Uterus (tissue), 4 donors: ENCODE data around the gene DSG2. TPM values are rescaled to one million over a fixed set of nuclear protein-coding genes. Genes with fewer than 3 reads are reported as not detected.

Experiments
- DNase-seq, 2 donors: peaks; one replicate each; pipeline ENCODE4 v3.0.0-alpha.2; 2019 to 2020
- H3K27ac ChIP-seq, 2 donors: fragments of 200-600 bp; sonication (generic); 1 replicate in 1 of 2; 2 replicates in 1 of 2; pipeline ENCODE4 v1.5.1; 2016 to 2018
- H3K27me3 ChIP-seq, 2 donors: fragments of 200-600 bp; sonication (generic); one replicate each; pipeline ENCODE4 v1.5.1; 2018 to 2019; ENCODE audit warnings: control low read depth in 1 of 2
- H3K36me3 ChIP-seq, 2 donors: fragments of 200-600 bp; sonication (generic); one replicate each; pipeline ENCODE4 v1.5.1; 2019; ENCODE audit warnings: control low read depth in 1 of 2
- H3K4me1 ChIP-seq, 2 donors: fragments of 200-600 bp; sonication (generic); one replicate each; pipeline ENCODE4 v1.5.1; 2018 to 2019; ENCODE audit warnings: control low read depth in 1 of 2
- H3K4me3 ChIP-seq, 2 donors: fragments of 200-600 bp; sonication (generic); 1 replicate in 1 of 2; 2 replicates in 1 of 2; pipeline ENCODE4 v1.5.1; 2018 to 2019; ENCODE audit warnings: mild to moderate bottlenecking in 1 of 2
- H3K9me3 ChIP-seq, 2 donors: fragments of 200-600 bp; sonication (generic); one replicate each; pipeline ENCODE4 v1.5.1; 2019; ENCODE audit warnings: control low read depth in 1 of 2
- POLR2A ChIP-seq, 2 donors: fragments of 450-650 bp; IDR thresholded peaks; one replicate each; pipeline ENCODE4 v1.6.1; 2016; ENCODE audit warnings: antibody characterized with exemption in 2 of 2, mild to moderate bottlenecking in 1 of 2, moderate library complexity in 1 of 2
- intact Hi-C: fragments of 100-400 bp; cut with DNase I; formaldehyde crosslinking; loops from one replicate; pipeline ENCODE4 v1.15.1; 2023; ENCODE audit warnings: low total_unique reads
- total RNA-seq, 4 donors: library from RNA; depleted of rRNA in 3 of 4; stranded (reverse); fragments of >200 nt in 3 of 4; gene quantifications; one replicate each; pipeline versions ENCODE4 v1.1.0 to v1.2.4, GENCODE V29; 2014 to 2023
- TF ChIP-seq, protein P1 (sequence below), 4 experiments: fragments of 200-600 bp in 2 of 4; fragments of 450-650 bp in 2 of 4; sonication (generic) in 2 of 4; IDR thresholded peaks; one replicate each; pipeline ENCODE4 v1.5.1; 2016 to 2019; ENCODE audit warnings: antibody characterized with exemption in 4 of 4, mild to moderate bottlenecking in 2 of 4, moderate library complexity in 1 of 4
- donor health status: DM: yes; HTN: yes; CAD: no.

DSG2 gene
- 10 to 100 TPM in 1 of 4 donors, 1 to 10 TPM in 3; 3.5 to 25.0 (median 7.9) TPM for total RNA-seq

GRCh38 chr18:31497836-31498573 lies at the start of gene DSG2:
Gene DSG2 (plus strand): TSS chr18:31498177. CDS start chr18:31498252, 75 bp downstream.
- Histone ChIP-seq H3K9me3 (no peaks in the 10 kb centered on the region), H3K4me3 (peak within 1 kb of the TSS; percentile 36 to 52), H3K4me1 (no peaks in the 10 kb centered on the region), H3K36me3 (no peaks in the 10 kb centered on the region), H3K27me3 (no peaks in the 10 kb centered on the region), H3K27ac (peak within 1 kb of the TSS in 1 of 2 donors; percentile 48)
- DNase-seq, result peak; percentile 27 to 37
- intact Hi-C loops, result no loop called here
- TF ChIP-seq, protein P1, sequence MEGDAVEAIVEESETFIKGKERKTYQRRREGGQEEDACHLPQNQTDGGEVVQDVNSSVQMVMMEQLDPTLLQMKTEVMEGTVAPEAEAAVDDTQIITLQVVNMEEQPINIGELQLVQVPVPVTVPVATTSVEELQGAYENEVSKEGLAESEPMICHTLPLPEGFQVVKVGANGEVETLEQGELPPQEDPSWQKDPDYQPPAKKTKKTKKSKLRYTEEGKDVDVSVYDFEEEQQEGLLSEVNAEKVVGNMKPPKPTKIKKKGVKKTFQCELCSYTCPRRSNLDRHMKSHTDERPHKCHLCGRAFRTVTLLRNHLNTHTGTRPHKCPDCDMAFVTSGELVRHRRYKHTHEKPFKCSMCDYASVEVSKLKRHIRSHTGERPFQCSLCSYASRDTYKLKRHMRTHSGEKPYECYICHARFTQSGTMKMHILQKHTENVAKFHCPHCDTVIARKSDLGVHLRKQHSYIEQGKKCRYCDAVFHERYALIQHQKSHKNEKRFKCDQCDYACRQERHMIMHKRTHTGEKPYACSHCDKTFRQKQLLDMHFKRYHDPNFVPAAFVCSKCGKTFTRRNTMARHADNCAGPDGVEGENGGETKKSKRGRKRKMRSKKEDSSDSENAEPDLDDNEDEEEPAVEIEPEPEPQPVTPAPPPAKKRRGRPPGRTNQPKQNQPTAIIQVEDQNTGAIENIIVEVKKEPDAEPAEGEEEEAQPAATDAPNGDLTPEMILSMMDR (IDR thresholded peaks at IDR 0.05), result peak in 1 of 4 experiments; percentile 2
- TF ChIP-seq POLR2A (IDR thresholded peaks at IDR 0.05), result peak in 1 of 2 donors; percentile 37

GRCh38 chr18:31450409-31450808 lies 47.6 kb upstream of the DSG2 start:
- Histone ChIP-seq H3K4me3 (no peak overlapping the region), H3K27ac (no peak overlapping the region), H3K36me3 (no peaks in the 10 kb centered on the region), H3K4me1 (no peaks in the 10 kb centered on the region), H3K27me3 (no peaks in the 10 kb centered on the region), H3K9me3 (no peaks in the 10 kb centered on the region)
- TF ChIP-seq, protein P1 (IDR thresholded peaks at IDR 0.05), result no peak
- no peak for TF ChIP-seq POLR2A (IDR thresholded peaks at IDR 0.05)
- intact Hi-C loops, result no loop called here
- no peak for DNase-seq

DNA sequence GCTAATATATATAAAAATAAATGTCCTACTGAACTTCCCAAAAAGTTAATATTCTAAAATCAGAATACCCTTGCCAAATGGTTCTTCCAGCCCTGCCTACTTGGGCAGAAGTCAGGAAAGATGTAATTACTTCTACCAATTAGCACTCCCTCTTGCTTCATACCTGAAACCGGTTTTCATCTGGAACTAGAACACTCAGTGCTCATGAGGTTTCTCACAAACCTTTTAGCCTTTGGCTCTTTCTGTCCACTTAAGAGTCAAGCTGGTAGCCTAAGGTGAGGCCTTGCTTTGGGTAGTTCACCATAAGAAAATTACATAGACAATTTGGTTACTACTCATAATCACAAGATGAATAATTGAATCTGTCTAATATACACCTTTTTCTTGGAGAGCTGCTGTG lies 46.4 kb upstream of the DSG2 start:
- H3K27ac ChIP-seq, result no peak overlapping the region
- no peak for DNase-seq
- intact Hi-C loops, result no loop called here

GRCh38 chr18:31454066-31454708 lies 43.8 kb upstream of the DSG2 start:
- DNase-seq, result no peak
- TF ChIP-seq, protein P1 (IDR thresholded peaks at IDR 0.05), result no peak
- TF ChIP-seq POLR2A (IDR thresholded peaks at IDR 0.05), result no peak
- H3K4me3 ChIP-seq, result no peak overlapping the region

More for the DNA sequence above, 46.4 kb upstream of the DSG2 start:
- Histone ChIP-seq H3K27me3 (no peaks in the 10 kb centered on the region), H3K36me3 (no peaks in the 10 kb centered on the region), H3K9me3 (no peaks in the 10 kb centered on the region), H3K4me3 (no peak overlapping the region), H3K4me1 (no peaks in the 10 kb centered on the region)
- no peak for TF ChIP-seq POLR2A (IDR thresholded peaks at IDR 0.05)
- TF ChIP-seq, protein P1 (IDR thresholded peaks at IDR 0.05), result no peak

GRCh38 chr18:31469629-31470028 lies 28.3 kb upstream of the DSG2 start:
- Histone ChIP-seq H3K4me1 (no peaks in the 10 kb centered on the region), H3K9me3 (no peaks in the 10 kb centered on the region), H3K27ac (no peak overlapping the region), H3K27me3 (no peaks in the 10 kb centered on the region), H3K4me3 (no peak overlapping the region), H3K36me3 (no peaks in the 10 kb centered on the region)
- TF ChIP-seq, protein P1 (IDR thresholded peaks at IDR 0.05), result no peak
- DNase-seq, result no peak
- intact Hi-C loops, result no loop called here

More at GRCh38 chr18:31454066-31454708, 43.8 kb upstream of the DSG2 start:
- no peaks in the 10 kb centered on the region for H3K27me3 ChIP-seq
- no peak overlapping the region for H3K27ac ChIP-seq
- H3K4me1 ChIP-seq, result no peaks in the 10 kb centered on the region
- no peaks in the 10 kb centered on the region for H3K9me3 ChIP-seq
- no peaks in the 10 kb centered on the region for H3K36me3 ChIP-seq
- intact Hi-C loops, result no loop called here
